GM10266 (cell line): Measurements from ENCODE around the gene BMP15.
A peak's percentile ranks its signal among the peaks of the same experiment; 100 is the strongest.

Experiments used
- DNase-seq: peaks from one replicate; pipeline ENCODE4 v3.0.0; 2012; ENCODE audit errors: extremely low spot score
- CTCF ChIP-seq: IDR thresholded peaks from 2 replicates; pipeline ENCODE4 v1.5.1; 2012; ENCODE audit warnings: mild to moderate bottlenecking, low read depth; ENCODE audit not compliant: control insufficient read depth, insufficient read depth; ENCODE audit errors: missing control alignments

Gene BMP15

GRCh38 chrX:50920132-50920531 is 9.6 kb downstream of the BMP15 start:
- DNase-seq: no peak
- TF ChIP-seq CTCF: no peak

GRCh38 chrX:50927127-50927526 is 16.6 kb downstream of the BMP15 start:
- DNase-seq: no peak
- no peak for TF ChIP-seq CTCF

- DNase-seq: no peak
- TF ChIP-seq CTCF: peak; percentile 17
These were observed 31.1 kb downstream of the BMP15 start for GRCh38 chrX:50941638-50942037.

- TF ChIP-seq CTCF: no peak
- DNase-seq: no peak
These were observed 31.9 kb downstream of the BMP15 start for GRCh38 chrX:50942471-50942870.

GRCh38 chrX:50952406-50952805 is 41.9 kb downstream of the BMP15 start:
- no peak for TF ChIP-seq CTCF

GRCh38 chrX:50953832-50954231 is 43.3 kb downstream of the BMP15 start:
- no peak for DNase-seq

More at GRCh38 chrX:50952406-50952805, 41.9 kb downstream of the BMP15 start:
- no peak for DNase-seq

GRCh38 chrX:50962156-50962555 is 51.6 kb downstream of the BMP15 start:
- no peak for TF ChIP-seq CTCF
- no peak for DNase-seq

More at GRCh38 chrX:50953832-50954231, 43.3 kb downstream of the BMP15 start:
- TF ChIP-seq CTCF: no peak

GRCh38 chrX:50963842-50964241 is 53.3 kb downstream of the BMP15 start:
- DNase-seq: no peak
- TF ChIP-seq CTCF: no peak
